IPS DF 4.7 (cell line): Measurements from ENCODE around the gene PTPRN2.
"Not testable (repeated sequence)": the region's sequence is repeated elsewhere in the genome, so short reads cannot be mapped to it uniquely, and the experiment has no call there.

Experiments used
- DNase-seq: peaks from one replicate; pipeline ENCODE4 v3.0.0-alpha.2; 2013; ENCODE audit warnings: low spot score; ENCODE audit errors: extremely low read depth

The PTPRN2 gene

GRCh38 chr7:158039270-158039669, 548.4 kb downstream of the PTPRN2 start:
- no peak for DNase-seq

DNA sequence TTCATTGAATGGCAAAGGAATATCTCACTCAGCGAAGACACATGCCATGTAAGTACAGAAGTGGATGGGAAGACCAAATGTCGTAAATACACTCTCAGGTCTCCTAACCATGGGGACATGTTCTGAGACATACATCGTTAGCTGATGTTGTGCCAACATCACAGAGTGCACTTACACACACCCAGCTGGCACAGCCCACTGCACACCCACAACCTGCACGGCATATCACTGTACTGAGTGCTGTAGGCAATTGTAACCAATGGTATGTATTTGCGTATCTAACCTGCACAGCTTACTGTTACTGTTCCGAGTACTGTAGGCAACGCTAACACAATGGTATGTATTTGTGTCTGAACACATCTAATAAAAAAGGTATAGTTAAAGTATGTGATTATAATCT, 550.4 kb downstream of the PTPRN2 start:
- DNase-seq: no peak

DNA sequence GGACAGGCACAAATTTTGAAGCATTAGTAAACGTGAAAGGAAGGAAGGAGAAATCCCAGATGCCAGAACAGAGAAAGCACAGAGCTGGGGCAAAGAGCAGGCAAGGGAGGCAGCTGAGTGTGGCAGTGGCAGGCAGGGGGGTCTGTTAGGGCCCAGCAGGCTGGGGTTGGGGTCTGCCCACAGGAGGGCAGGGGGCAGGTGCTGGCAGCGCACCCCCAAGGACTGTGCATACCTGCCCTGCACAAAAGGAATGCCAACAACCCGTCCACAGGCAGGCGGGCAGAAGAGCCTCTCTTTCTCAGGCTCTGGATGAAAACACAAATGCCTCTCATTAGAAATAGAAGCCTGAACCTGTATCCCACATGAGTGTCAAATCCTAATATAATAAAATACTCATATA, 552.3 kb downstream of the PTPRN2 start:
- no peak for DNase-seq

- no peak for DNase-seq
These were observed 553.1 kb downstream of the PTPRN2 start for GRCh38 chr7:158034571-158034970.

DNA sequence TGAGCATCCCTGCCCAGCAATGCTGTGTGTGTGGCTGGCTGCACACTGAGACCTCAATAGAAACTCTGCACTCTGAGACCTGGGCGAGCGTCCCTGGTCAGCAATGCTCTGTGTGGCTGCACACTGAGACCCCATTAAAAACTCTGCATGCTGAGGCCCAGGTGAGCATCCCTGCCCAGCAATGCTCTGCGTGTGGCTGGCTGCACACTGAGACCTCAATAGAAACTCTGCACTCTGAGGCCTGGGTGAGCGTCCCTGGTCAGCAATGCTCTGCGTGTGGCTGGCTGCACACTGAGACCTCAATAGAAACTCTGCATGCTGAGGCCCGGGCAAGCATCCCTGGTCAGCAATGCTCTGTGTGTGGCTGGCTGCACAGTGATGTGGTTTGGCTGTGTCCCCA, 553.7 kb downstream of the PTPRN2 start:
- DNase-seq: not testable (repeated sequence)

DNA sequence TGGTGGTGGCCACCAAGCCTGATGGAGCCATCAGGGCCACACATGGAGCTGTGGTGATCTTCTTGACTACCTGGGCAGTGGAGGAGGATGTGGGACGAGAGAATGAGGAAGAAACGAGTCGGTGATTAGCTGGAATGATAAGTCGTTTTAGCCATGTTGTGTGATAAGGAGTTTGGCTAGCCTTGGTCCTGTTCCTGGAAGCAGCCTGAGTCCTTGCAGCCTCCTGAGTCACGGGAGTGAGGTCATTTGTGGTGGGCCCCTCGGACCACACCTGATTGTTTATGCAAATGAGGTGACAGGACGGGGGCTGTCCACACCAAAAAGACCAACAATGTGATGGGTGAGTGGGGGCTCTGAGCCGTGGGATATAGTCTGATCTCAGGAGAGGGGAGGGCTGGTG, 554.4 kb downstream of the PTPRN2 start:
- no peak for DNase-seq

DNA sequence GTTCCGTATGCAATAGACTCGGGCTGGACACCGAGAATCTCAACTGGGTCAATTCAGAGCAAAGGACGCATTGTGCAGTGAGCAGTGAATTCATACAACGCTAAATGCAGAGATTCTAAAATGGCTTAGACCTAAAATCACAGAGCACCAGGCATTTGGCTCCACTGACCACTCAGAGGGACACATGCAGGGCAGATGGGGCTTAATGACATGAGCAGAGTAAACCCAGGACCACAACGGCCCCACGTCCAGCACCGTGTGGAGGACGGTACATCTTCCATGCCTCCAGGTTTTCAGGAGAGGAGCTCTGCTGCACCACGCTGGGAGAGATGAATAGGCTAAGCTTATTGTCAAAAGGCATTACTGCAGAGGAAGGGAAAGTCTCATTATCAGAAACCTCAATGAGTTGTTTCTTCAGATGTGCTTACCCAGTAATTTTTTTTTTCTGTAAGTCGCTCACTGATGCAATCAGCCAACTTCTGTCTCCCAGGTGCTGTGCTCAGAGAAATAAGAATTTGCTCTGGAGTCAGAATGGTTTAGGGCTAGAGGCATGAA, 555.0 kb downstream of the PTPRN2 start:
- DNase-seq: no peak

- DNase-seq: no peak
These were observed 555.7 kb downstream of the PTPRN2 start for GRCh38 chr7:158031867-158032308.

- DNase-seq: no peak
These were observed 557.1 kb downstream of the PTPRN2 start for GRCh38 chr7:158030566-158030965.

- DNase-seq: no peak
These were observed 557.6 kb downstream of the PTPRN2 start for GRCh38 chr7:158030071-158030470.

DNA sequence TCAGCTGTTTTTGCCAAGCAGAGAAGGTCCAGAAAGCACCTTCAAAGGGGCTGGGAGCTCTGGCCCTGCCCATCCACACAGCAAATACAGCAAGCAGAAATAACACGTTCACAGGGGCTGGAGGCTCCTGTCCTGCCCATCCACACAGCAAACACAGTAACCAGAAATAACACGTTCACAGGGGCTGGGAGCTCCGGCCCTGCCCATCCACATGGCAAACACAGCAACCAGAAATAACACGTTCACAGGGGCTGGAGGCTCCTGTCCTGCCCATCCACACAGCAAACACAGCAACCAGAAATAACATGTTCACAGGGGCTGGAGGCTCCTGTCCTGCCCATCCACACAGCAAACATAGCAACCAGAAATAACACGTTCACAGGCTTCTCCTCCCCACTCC, 558.1 kb downstream of the PTPRN2 start:
- no peak for DNase-seq

DNA sequence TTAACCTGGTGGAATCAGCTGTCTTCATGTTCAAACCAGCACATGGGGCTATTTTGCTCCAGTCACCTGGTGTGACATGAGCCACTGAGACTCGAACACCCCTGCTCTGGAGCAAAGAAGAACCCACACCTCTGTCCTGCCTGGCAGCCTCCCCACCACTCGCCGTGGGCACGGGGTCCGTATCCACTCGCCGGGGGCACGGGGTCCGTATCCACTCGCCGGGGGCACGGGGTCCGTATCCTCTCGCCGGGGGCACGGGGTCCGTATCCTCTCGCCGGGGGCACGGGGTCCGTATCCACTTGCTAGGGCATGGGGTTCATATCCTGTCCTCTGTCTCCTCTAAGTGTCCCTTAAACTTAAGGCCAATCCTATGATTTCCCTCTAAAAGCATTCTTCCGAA, 558.7 kb downstream of the PTPRN2 start:
- DNase-seq: no peak

DNA sequence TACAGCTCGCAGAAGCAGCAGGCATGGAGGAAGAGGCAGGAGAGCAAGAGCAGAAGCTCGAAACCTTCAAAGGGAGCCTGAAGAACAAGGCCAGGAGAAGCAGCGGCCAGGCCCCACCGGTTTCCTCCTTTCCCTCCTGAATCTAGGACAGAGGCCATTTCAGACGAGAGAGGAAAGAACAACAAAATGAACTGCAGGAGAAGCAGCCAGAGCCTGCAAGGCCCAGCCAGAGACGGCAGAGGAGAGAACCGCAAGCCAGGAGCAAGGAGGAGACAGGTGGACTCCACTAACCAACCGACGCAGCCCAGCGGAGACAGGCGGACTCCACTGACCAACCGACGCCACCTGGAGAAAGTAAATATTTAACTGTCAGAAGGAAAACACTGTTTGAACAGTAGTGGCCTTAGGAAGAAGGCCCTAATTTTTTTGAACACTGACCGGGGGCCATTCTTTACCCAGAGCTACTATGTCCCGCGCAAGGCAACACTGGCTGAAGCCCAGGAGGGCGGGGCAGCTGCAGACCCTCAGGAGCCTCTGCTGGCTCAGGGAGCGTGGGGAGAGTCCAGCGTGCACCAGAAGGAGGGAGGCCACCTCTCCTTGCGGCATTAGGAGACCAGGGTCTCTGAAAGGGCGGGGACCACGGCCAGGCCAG, 559.2 kb downstream of the PTPRN2 start:
- no peak for DNase-seq

DNA sequence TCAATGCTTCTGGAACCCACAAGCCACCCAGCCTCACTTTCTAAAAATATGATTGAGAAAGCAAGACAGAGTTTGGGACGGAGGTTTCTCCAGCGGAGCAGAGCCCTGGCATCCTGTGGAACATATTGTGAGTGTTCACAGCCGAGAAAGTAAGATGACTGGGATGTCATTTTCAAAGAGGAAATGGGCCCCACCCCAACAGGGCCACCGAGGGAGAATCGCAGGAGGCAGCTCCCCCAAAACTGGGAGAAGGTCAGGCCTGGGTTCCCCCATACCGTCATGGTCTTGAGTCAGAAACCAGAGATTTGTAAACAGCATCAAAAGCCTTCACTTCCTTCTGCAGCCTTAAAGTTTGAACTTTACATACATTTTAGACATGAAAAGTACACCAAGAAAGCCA, 560.0 kb downstream of the PTPRN2 start:
- DNase-seq: no peak

GRCh38 chr7:158026636-158027265, 560.9 kb downstream of the PTPRN2 start:
- no peak for DNase-seq

DNA sequence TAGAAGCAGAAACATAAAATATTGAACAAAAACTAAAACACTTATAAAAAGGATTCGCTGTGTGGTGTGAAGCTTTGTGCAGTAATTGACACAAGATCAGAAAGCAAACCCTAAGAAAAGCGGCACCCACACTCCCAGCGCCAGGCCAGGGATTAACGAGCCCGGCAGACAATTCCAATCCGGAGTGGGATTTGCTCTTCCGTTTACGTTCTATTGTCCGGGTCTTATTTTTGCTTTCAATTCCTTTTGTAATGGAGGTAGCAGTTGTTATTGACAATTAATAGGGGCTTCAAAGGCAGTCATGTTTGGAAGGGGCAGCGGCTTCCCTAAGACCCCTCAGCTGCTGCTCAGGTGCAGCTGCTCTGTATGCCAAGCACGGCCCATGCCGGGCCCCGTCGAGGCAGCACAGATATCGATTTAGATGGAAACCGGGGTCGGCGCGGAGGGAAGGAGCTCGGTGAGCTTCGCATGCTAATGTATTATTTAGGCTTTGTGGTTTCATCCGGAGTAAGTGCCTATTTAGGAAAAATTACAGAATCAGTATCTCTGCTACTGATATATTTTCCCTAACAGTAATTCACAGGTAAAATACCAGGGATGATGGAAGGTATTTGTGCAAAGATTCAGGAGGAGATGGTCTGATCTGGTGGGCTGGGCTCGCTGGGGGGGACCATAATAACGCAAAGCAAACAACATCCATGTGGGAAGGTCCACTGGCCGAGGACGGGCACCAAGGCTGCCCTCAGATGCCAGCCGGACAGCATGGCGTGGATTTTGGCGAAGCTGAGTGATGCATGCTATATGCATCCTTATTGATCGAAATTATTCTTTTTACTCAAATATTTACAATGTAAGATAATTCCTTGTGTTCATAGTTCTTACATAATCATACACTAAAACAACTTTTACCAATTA, 561.7 kb downstream of the PTPRN2 start:
- no peak for DNase-seq

GRCh38 chr7:158024881-158025280, 562.7 kb downstream of the PTPRN2 start:
- DNase-seq: no peak

- no peak for DNase-seq
These were observed 563.3 kb downstream of the PTPRN2 start for GRCh38 chr7:158024351-158024715.

DNA sequence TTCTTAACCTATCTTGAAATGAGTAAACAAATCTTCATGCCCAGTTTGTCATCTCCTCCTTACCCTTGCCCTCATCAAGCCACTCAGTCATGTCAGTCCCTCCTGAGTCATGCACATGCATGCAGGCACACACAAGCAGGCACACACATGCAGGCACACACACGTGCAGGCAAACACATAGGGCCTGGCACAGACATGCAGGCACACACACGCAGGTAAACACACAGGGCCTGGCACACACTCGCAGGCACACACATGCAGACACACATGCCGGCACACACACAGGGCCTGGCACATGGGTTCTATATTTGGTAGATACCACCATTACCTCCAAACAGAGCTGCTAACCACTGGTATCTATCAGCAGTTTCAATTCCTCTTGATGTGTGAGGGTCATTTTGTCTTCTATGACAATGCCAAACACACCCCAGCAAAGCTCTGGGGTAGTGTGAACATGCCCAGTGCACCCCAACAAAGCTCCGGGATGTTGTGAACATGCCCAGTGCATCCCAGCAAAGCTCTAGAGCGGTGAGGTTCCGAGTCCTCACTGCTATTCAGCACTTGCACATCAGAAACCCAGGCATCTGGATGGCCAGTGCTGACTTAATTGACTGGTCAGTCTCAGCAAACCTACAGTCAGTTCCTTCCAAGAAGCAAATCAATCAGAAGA, 563.8 kb downstream of the PTPRN2 start:
- DNase-seq: no peak

GRCh38 chr7:158023157-158023556, 564.5 kb downstream of the PTPRN2 start:
- no peak for DNase-seq

- DNase-seq: no peak
These were observed 565.0 kb downstream of the PTPRN2 start for GRCh38 chr7:158022601-158023000.
